Measurements from ENCODE around the gene MALAT1.
A peak's percentile ranks its signal among the peaks of the same experiment; 100 is the strongest.
"Not testable (repeated sequence)": the region's sequence is repeated elsewhere in the genome, so short reads cannot be mapped to it uniquely, and the experiment has no call there.

MALAT1 gene

DNA sequence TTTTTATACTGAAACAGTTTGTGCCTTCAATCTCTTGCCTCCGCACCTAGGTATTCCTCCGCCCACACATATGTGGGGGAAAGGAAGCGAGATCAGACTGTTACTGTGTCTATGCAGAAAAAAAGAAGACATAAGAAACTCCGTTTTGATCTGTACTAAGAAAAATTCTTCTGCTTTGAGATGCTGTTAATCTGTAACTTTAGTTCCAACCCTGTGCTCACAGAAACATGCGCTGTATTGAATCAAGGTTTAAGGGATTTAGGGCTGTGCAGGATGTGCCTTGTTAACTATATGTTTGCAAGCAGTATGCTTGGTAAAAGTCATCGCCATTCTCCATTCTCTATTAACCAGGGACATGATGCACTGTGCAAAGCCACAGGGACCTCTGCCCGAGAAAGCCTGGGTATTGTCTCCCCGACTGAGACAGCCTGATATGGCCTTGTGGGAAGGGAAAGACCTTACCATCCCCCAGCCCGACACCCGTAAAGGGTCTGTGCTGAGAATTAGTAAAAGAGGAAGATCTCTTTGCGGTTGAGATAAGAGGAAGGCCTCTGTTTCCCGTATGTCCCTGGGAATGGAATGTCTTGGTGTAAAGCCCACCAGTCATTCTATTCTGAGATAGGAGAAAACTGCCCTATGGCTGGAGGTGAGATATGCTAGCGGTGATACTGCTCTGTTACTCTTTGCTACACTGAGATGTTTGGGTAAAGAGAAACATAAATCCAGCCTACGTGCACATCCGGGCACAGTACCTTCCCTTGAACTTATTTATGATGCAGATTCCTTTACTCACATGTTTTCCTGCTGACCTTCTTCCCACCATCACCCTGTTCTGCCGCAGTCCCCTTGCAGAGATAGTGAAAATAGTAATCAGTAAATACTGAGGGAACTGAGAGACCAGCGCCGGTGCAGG, 24.1 kb downstream of the MALAT1 start:
- peak in 1 of 2 donors; percentile 43 for DNase-seq

DNA sequence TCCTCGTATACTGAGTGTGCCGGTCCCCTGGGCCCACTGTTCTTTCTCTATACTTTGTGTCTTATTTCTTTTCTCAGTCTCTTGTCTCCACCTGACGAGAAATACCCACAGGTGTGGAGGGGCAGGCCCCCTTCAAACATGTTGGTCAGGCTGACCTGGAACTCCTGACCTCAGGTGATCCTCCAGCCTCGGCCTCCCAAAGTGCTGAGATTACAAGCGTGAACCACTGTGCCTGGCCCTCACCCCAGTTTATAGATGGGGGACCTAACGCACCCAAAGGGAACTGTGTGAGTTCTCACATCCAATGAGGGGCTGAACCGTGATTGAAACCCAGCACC, 24.8 kb downstream of the MALAT1 start:
- not testable (repeated sequence) for DNase-seq

GRCh38 chr11:65524014-65524740, 25.3 kb downstream of the MALAT1 start:
- no peak for DNase-seq

- DNase-seq, result peak; percentile 37 to 67
These were observed 26.1 kb downstream of the MALAT1 start, which contains the start of gene SCYL1 for GRCh38 chr11:65524741-65525545. SCYL1 (plus strand) TSS chr11:65525083; CDS start chr11:65525154, 71 bp downstream.

GRCh38 chr11:65525546-65526480, 27.0 kb downstream of the MALAT1 start:
- DNase-seq, result no peak

DNA sequence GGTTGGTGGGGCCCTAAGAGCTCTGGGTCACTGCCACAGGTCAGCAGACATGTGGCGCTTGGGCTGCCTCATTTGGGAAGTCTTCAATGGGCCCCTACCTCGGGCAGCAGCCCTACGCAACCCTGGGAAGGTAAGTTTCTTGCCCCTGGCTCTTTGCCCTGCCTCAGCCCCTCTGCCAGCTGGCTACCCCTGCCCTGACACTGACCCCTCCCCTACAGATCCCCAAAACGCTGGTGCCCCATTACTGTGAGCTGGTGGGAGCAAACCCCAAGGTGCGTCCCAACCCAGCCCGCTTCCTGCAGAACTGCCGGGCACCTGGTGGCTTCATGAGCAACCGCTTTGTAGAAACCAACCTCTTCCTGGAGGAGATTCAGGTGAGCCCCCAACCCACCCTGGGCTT, 27.9 kb downstream of the MALAT1 start:
- DNase-seq, result no peak

- no peak for DNase-seq
These were observed 30.0 kb downstream of the MALAT1 start for GRCh38 chr11:65528819-65529350.

DNA sequence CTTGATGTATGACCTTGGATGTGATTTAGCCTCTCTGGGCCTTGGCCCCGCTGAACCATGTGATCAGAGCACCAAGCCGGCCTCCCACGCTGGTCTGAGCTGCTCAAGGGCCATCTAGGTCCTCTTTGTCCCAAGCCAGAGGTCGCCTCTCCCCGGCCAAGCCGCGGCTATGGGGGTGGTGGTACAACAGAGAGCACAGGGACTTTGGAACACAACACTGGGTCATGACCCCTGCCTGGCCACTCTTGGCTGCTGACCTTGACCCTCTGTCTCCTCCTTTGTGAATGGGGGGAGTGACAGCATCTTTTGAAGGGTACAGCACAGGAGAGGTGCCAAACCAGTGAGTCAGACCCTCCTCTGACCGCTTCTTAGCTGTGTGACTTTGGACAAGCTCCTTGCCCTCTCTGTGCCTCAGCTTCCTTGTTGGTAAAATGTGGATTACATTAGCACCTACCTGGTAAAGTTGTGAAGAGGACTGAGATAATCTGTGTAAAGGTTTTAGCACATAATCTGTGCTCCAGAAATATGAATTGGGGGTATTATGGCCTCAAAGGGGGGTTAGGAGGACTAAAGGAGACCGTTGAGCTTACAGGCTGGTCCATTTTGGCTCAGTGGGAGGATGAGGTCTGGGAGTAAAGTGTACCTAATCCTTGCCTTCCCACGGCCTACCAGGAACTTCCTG, 30.8 kb downstream of the MALAT1 start:
- no peak for DNase-seq

- DNase-seq, result no peak
These were observed 31.3 kb downstream of the MALAT1 start for GRCh38 chr11:65530157-65530496.

DNA sequence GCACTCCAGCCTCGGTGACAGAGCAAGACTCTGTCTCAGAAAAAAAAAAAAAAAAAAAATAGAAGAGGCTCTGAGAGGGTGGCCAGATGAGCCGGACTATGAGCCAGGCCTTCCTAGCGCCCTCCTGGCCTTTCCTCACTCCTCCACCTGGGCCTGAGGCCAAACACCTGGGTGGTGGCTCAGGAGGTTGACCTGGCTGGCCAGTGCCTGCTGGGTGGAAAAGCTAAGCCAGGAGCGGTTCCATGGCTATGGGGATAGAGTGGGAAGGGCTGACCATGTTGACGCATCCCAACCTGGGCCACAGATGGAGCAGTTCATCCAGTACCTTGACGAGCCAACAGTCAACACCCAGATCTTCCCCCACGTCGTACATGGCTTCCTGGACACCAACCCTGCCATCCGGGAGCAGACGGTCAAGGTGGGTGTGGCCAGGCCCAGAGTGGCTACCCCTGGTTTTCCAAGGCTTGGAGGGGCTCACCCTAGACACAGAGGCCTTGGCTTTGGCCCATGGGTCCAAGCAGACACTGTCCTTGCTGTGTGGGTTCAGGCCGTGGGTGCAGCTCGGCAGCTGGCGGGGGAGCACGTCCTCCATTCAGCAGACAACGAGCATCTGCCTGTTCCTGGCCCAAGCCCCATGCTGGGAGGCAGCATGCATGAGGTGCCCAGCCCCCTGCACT, 33.7 kb downstream of the MALAT1 start:
- DNase-seq, result no peak

DNA sequence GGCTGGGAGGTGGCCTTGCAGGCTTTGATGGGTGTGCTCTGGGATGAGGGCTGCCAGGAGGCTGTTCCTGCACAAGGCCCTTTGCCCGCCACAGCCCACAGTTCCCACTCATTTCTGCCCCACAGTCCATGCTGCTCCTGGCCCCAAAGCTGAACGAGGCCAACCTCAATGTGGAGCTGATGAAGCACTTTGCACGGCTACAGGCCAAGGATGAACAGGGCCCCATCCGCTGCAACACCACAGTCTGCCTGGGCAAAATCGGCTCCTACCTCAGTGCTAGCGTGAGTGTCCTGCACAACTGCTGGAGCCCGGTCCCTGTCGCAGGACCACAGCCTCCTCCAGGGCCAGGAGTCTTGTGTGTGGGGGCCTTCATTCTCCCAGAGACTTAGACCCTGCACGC, 36.3 kb downstream of the MALAT1 start:
- DNase-seq, result no peak

- no peak for DNase-seq
These were observed 37.8 kb downstream of the MALAT1 start for GRCh38 chr11:65536412-65537295.

GRCh38 chr11:65537296-65537597, 38.4 kb downstream of the MALAT1 start:
- no peak for DNase-seq

DNA sequence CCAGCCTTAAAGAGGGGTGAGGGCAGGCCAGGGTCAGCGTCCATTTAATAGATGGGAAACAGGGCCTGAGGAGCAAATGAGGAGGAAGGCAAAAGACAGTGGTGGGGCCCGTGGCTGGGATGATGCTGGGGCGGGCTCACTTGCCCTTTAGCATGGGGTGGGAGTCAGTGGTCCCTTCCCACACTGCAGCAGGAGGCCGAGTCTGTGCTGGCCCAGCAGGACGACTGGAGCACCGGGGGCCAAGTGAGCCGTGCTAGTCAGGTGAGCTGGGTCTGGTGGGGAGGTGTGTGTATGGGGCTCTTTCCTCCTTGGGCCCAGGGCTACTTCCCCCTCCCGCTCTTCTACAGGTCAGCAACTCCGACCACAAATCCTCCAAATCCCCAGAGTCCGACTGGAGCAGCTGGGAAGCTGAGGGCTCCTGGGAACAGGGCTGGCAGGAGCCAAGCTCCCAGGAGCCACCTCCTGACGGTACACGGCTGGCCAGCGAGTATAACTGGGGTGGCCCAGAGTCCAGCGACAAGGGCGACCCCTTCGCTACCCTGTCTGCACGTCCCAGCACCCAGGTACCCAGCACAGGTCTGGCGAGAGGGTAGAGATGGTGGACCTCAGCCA, 38.9 kb downstream of the MALAT1 start:
- no peak for DNase-seq

DNA sequence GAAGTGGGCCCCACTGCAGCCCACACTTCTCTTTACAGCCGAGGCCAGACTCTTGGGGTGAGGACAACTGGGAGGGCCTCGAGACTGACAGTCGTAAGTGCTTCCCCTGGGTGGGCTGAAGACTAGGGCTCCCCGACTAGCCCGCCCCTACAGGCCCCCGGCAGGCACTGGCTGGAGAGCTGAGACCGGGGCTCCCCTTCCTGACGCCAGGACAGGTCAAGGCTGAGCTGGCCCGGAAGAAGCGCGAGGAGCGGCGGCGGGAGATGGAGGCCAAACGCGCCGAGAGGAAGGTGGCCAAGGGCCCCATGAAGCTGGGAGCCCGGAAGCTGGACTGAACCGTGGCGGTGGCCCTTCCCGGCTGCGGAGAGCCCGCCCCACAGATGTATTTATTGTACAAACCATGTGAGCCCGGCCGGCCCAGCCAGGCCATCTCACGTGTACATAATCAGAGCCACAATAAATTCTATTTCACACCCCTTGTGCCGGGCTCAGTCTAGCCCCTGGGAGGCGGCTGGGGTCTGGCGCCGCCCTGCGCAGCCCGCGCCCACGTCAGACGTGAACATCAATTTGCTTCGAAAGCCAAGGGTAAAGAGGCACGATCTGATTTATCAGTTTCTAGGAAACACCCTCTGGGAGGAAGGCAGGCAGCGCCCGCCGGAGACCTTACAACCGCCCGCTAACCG, 39.5 kb downstream of the MALAT1 start:
- no peak for DNase-seq

GRCh38 chr11:65538915-65539743, 40.3 kb downstream of the MALAT1 start:
- no peak for DNase-seq

- DNase-seq, result no peak
These were observed 41.0 kb downstream of the MALAT1 start for GRCh38 chr11:65539744-65540289.
